Neural cell (in vitro differentiated cells): ENCODE data around the gene UBE2E3. TPM values are rescaled to one million over a fixed set of nuclear protein-coding genes. Genes with fewer than 3 reads are reported as not detected.

Source experiments
- H2AFZ ChIP-seq: fragments of 200-600, 300-800 bp; sonication (generic), shearing (Covaris generic); 2 replicates; pipeline ENCODE4 v1.6.0; 2014; ENCODE audit warnings: low read depth, mild to moderate bottlenecking, antibody characterized with exemption, low read length, moderate library complexity
- H3F3A ChIP-seq: fragments of 200-600 bp; shearing (Covaris generic); 2 replicates; pipeline ENCODE4 v1.6.1; 2016; ENCODE audit warnings: mild to moderate bottlenecking, moderate library complexity, mixed read lengths, antibody characterized with exemption, low read length; ENCODE audit not compliant: insufficient read depth, poor library complexity, severe bottlenecking
- H3K27ac ChIP-seq: fragments of 200-600, 300-800 bp; sonication (generic), shearing (Covaris generic); 2 replicates; pipeline ENCODE4 v1.5.1; 2014; ENCODE audit warnings: mild to moderate bottlenecking, low read length, moderate library complexity
- H3K27me3 ChIP-seq: fragments of 300-800, 200-600 bp; sonication (generic), shearing (Covaris generic); 2 replicates; pipeline ENCODE4 v1.6.0; 2014; ENCODE audit warnings: mild to moderate bottlenecking, low read depth, low read length, moderate library complexity; ENCODE audit not compliant: insufficient read depth
- H3K36me3 ChIP-seq: fragments of 300-800, 200-600 bp; sonication (generic), shearing (Covaris generic); 2 replicates; pipeline ENCODE4 v1.5.1; 2014; ENCODE audit warnings: mild to moderate bottlenecking, antibody characterized with exemption, low read length, moderate library complexity; ENCODE audit not compliant: insufficient read depth
- H3K4me2 ChIP-seq: fragments of 300-800, 200-600 bp; sonication (generic), shearing (Covaris generic); 2 replicates; pipeline ENCODE4 v1.6.0; 2014; ENCODE audit warnings: mild to moderate bottlenecking, low read length
- H3K4me3 ChIP-seq: fragments of 300-800, 200-600 bp; sonication (generic), shearing (Covaris generic); 2 replicates; pipeline ENCODE4 v1.5.1; 2014; ENCODE audit warnings: mild to moderate bottlenecking, low read length, moderate library complexity
- H3K79me2 ChIP-seq: fragments of 200-600 bp; shearing (Covaris generic); replicated peaks from 2 replicates; pipeline ENCODE4 v1.6.0; 2014; ENCODE audit warnings: mild to moderate bottlenecking, low read length, moderate library complexity; ENCODE audit not compliant: insufficient read depth
- H3K9ac ChIP-seq: fragments of 300-800, 200-600 bp; sonication (generic), shearing (Covaris generic); 2 replicates; pipeline ENCODE4 v1.6.1; 2016; ENCODE audit warnings: mild to moderate bottlenecking, low read length, mixed read lengths
- H3K9me2 ChIP-seq: fragments of 200-600 bp; shearing (Covaris generic); 2 replicates; pipeline ENCODE4 v1.6.1; 2016; ENCODE audit warnings: mild to moderate bottlenecking, low read length, mixed read lengths; ENCODE audit not compliant: insufficient read depth
- H3K9me3 ChIP-seq: fragments of 200-600, 300-800 bp; sonication (generic), shearing (Covaris generic); 2 replicates; pipeline ENCODE4 v1.6.1; 2016; ENCODE audit warnings: mild to moderate bottlenecking, mixed run types, low read length, moderate library complexity, mixed read lengths
- H4K20me1 ChIP-seq: fragments of 200-600 bp; shearing (Covaris generic); 2 replicates; pipeline ENCODE4 v1.6.1; 2016; ENCODE audit warnings: mild to moderate bottlenecking, mixed run types; ENCODE audit not compliant: insufficient read depth
- CTCF ChIP-seq: fragments of 450-650 bp; IDR thresholded peaks from 2 replicates; pipeline ENCODE4 v1.5.1; 2014; ENCODE audit warnings: antibody characterized with exemption, mild to moderate bottlenecking, moderate library complexity; ENCODE audit not compliant: poor library complexity, severe bottlenecking
- EP300 ChIP-seq: fragments of 450-650 bp; conservative IDR thresholded peaks from 2 replicates; pipeline ENCODE4 v1.6.1; 2014; ENCODE audit warnings: antibody characterized with exemption, mild to moderate bottlenecking, moderate library complexity; ENCODE audit not compliant: poor library complexity, severe bottlenecking
- EZH2 ChIP-seq: fragments of 200-600, 300-800 bp; shearing (Covaris generic), sonication (generic); IDR thresholded peaks from 2 replicates; pipeline ENCODE4 v1.6.1; 2014; ENCODE audit warnings: antibody characterized with exemption, low read length, borderline replicate concordance, mild to moderate bottlenecking; ENCODE audit not compliant: insufficient read depth, poor library complexity, severe bottlenecking
- MXI1 ChIP-seq: fragments of 450-650 bp; conservative IDR thresholded peaks from 2 replicates; pipeline ENCODE4 v1.6.1; 2014; ENCODE audit warnings: antibody characterized with exemption, mild to moderate bottlenecking; ENCODE audit not compliant: poor library complexity, severe bottlenecking
- POLR2AphosphoS5 ChIP-seq: IDR thresholded peaks from 2 replicates; pipeline ENCODE4 v1.6.1; 2012
- RAD21 ChIP-seq: fragments of 450-650 bp; conservative IDR thresholded peaks from 2 replicates; pipeline ENCODE4 v1.6.1; 2014; ENCODE audit warnings: antibody characterized with exemption, mild to moderate bottlenecking, moderate library complexity
- REST ChIP-seq: IDR thresholded peaks from 2 replicates; pipeline ENCODE4 v1.6.1; 2012; ENCODE audit warnings: borderline replicate concordance
- SMC3 ChIP-seq: fragments of 450-650 bp; conservative IDR thresholded peaks from 2 replicates; pipeline ENCODE4 v1.6.1; 2014; ENCODE audit warnings: antibody characterized with exemption, mild to moderate bottlenecking, moderate library complexity; ENCODE audit not compliant: poor library complexity
- TAF1 ChIP-seq: IDR thresholded peaks from 2 replicates; pipeline ENCODE4 v1.6.1; 2012; ENCODE audit warnings: low read depth
- polyA plus RNA-seq: library from polyadenylated mRNA; depleted of rRNA; stranded (reverse); fragments of >200 nt; gene quantifications from 2 replicates; pipeline ENCODE4 v1.2.3, GENCODE V29; 2014

Gene UBE2E3
- polyA plus RNA-seq, 1 donor from 2014 or later: 337 TPM

DNA sequence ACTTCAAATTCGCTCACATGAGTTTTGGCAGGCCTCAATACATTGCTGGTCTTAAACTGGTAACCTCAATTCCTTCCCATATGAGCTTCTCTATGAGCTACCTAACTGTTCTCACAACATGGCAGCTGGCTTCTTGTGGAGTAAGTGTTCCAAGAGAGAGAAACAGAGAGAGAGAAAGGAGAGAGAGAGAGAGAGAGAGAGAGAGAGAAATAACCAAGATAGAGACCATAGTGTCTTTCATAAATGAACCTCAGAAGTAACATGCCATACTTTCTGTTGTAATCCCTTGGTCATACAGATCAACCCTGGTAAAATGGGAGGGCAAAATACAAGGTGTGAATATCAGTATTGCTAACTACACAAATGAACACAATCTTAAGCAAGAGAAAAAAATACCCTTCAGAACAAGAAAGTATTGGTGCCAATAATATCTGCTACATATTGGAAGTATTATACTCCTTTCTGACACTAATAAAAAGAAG, 33.2 kb upstream of the UBE2E3 start:
- no peaks in the 10 kb centered on the region for H3K36me3 ChIP-seq
- no peaks in the 10 kb centered on the region for H3K9me2 ChIP-seq
- no peaks in the 10 kb centered on the region for H3K9me3 ChIP-seq
- no peak for TF ChIP-seq EP300
- TF ChIP-seq EZH2: no peak
- TF ChIP-seq REST: no peak
- no peak for TF ChIP-seq POLR2AphosphoS5
- no peak for TF ChIP-seq MXI1
- no peak for TF ChIP-seq CTCF
- no peak for TF ChIP-seq SMC3
- no peak for TF ChIP-seq TAF1
- TF ChIP-seq RAD21: no peak
- H3F3A ChIP-seq: no peaks in the 10 kb centered on the region
- H3K4me2 ChIP-seq: no peak overlapping the region
- no peaks in the 10 kb centered on the region for H4K20me1 ChIP-seq
- no peaks in the 10 kb centered on the region for H3K27me3 ChIP-seq
- H2AFZ ChIP-seq: no peak overlapping the region
- H3K4me3 ChIP-seq: no peak overlapping the region
- no peaks in the 10 kb centered on the region for H3K79me2 ChIP-seq
- no peak overlapping the region for H3K27ac ChIP-seq
- no peak overlapping the region for H3K9ac ChIP-seq

DNA sequence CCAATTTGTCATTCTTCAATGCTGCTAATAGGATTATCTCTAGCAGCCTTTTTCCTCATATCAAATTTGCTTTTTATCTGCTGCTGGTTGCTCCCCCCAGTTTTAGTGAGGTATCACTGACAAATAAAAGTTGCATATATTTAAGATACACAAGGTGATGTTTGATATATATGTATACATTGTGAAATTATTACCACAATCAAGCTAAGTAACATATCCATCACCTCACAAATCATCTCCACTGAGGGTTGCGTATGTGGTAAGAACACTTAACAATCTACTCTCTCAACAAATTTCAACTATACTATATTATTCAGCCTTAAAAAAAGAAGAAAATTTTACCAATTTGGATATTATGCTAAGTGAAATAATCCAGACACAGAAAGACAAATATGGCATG, 30.5 kb upstream of the UBE2E3 start:
- H3K36me3 ChIP-seq: no peaks in the 10 kb centered on the region
- H3K9me2 ChIP-seq: no peaks in the 10 kb centered on the region
- H3K27ac ChIP-seq: no peak overlapping the region
- no peak overlapping the region for H3K4me3 ChIP-seq
- TF ChIP-seq TAF1: no peak
- no peak for TF ChIP-seq EZH2
- no peak for TF ChIP-seq RAD21
- TF ChIP-seq SMC3: no peak
- no peak for TF ChIP-seq REST
- TF ChIP-seq CTCF: no peak
- TF ChIP-seq POLR2AphosphoS5: no peak
- TF ChIP-seq EP300: no peak
- TF ChIP-seq MXI1: no peak
- H3K27me3 ChIP-seq: no peaks in the 10 kb centered on the region
- no peaks in the 10 kb centered on the region for H3F3A ChIP-seq
- no peaks in the 10 kb centered on the region for H4K20me1 ChIP-seq
- no peaks in the 10 kb centered on the region for H3K79me2 ChIP-seq
- no peak overlapping the region for H3K9ac ChIP-seq
- no peak overlapping the region for H2AFZ ChIP-seq
- H3K9me3 ChIP-seq: no peaks in the 10 kb centered on the region
- no peak overlapping the region for H3K4me2 ChIP-seq
